Islet of Langerhans (tissue), 1 donor: ENCODE data around the gene AKNA.
"Not testable (repeated sequence)": the region's sequence is repeated elsewhere in the genome, so short reads cannot be mapped to it uniquely, and the experiment has no call there.

Source experiments
- FAIRE-seq: peaks from one replicate; lab custom pipeline; 2011; peaks lifted over from hg19 to GRCh38; lab: Jason Lieb, UNC

The AKNA gene

DNA sequence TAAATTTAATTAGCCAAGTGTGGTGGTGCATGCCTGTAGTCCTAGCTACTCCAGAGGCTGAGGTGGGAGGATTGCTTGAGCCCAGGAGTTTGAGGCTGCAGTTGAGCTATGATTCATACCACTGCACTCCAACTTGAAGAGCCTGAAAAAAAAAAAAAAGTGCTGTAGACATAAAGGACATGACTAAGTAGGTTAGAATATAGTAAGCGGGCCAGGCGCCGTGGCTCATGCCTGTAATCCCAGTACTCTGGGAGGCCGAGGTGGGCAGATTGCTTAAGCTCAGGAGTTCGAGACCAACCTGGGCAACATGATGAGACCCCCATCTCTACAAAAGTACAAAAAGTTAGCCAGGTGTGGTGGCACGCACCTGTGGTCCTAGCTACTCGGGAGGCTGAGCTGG is 67.1 kb downstream of the AKNA start:
- FAIRE-seq: not testable (repeated sequence)

- FAIRE-seq: no peak
Measured at GRCh38 chr9:114319147-114319546, 68.6 kb downstream of the AKNA start.

- no peak for FAIRE-seq
Measured at GRCh38 chr9:114318416-114318815, 69.4 kb downstream of the AKNA start.

DNA sequence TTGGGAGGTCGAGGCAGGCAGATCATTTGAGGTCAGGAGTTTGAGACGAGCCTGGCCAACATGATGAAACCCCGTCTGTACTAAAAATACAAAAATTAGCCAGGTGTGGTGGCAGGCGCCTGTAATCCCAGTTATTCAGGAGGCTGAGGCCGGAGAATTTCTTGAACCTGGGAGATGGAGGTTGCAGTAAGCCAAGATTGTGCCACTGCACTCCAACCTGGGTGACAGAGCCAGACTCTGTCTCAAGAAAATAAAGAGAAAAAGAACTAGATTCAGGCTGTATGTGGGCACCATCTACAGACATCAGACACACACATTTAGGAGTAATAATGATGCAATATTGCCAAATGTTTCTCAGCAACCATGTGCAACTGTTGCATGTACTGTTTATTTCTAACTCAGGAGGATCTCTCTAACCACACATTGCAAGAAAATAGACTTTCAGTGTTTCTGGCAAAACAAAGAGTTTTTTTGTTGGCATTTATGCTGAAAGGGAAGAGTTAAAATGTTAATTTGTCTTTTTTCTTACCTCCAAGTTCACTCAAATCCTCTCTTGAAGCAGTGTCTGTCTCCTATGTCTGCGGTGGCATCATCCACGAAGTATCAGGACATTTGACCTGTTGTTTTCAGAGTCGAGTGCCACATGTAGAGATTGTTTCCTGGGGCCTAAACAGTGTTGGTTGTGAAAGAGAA is 70.0 kb downstream of the AKNA start:
- no peak for FAIRE-seq

GRCh38 chr9:114316605-114317230 is 71.1 kb downstream of the AKNA start:
- FAIRE-seq: no peak

DNA sequence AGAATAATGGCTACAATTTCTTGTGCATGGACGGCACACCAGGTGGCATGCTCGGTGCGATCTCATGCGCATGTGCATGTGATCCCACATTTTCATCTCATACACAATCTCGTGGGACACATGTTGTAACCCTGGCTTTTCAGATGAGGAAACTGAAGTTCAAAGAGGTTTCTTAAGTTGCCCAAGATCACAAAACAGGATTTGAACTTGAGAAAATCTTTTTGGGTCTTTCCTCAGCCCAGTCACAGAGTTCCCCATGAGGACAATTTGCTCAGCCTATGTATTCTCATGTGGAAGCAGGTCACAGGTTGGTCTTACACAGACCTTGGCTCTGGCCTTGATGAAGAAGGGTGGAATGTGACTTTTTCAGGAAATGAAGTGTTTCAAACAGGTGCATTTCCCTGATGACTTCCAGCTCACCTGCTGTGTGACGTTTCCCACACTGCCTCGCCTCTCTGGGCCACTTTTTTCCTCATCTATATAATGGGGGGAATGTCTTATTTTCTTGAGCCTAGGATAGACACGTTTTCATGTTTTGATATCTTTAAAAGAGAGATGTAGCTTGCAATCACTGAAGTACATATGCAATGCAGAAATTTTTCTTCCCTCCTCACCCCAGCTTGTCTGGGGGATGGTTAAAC is 71.9 kb downstream of the AKNA start:
- no peak for FAIRE-seq

DNA sequence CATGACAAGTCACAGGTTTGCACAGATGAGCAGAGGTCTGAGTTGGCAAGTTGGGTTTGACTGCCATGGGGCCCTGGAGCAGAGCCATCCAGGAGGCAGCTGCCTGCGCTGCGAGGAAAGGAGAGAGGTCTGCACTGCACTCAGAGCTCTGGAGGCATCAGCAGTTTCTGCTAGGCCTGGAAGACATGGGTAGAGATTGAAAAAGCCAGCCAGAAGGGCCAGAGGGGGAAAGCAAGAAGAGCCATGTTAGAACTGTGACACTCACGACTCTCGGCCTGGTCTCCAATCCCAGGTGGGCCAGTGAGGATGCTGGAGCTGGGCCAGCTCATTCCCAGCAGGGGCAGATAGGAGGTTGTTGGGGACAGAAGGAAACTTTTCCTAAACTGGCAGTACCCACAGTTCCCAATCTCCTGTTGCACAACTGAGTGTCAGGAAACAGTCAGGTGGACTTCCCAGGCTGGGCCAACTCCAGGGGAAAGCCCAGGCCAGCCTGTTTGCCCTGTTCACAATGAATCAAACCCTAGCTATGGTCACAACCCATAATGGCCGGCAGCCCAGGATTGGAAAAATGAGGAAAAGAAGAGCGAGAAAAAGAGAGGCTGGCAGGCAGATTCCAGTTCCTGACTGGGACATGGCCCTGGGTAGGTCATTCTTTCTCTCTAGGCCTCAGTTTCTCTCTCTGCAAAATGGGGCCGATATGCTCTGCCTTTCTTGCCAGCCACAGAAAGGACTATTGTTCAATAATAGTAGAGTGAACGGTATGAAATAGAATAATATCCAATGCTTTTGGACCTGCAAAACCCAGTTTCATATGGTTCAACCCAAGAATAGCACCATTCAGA is 72.7 kb downstream of the AKNA start:
- no peak for FAIRE-seq

DNA sequence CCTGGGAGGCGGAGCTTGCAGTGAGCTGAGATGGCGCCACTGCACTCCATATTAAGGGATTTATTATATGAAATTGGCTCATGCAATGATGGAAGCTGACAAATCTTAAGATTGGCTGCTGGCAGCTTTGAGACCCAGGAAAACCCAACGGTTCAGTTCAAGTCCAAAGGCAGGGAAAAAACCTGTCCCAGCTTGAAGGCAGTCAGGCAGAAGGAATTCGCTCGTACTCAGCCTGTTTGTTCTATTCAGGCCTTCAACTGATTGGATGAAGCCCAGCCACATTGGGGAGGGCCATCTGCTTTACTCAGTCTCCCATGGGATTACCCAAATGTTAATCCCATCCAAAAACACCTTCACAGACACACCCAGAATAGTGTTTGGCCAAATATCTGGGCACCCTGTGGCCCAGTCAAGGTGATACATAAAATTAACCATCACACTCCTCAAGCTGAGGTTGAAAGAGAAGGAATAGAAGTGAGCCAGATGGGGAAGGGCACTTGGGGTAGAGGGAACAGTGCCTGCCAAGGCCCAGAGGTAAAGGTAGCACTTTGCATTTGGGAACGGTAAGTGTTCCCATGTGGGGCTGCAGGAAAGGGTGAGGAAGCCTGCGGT is 73.4 kb downstream of the AKNA start:
- FAIRE-seq: no peak

DNA sequence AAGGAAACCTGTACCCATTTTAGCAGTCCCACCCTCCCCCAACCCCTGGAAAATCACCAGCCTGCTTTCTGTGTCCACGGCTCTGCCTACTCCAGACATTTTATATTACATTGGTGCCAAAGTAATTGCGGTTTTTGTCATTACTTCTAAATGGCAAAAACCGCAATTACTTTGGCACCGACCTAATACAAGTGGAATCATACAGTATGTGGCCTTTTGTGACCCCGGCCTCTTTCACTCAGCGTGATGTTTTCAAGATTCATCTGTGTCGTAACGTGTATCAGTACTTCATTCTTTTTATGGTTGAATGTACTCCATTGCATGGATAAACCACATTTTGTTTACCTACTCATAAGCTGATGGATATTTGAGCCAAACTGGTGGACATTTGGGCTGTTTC is 74.6 kb downstream of the AKNA start:
- FAIRE-seq: no peak

- FAIRE-seq: no peak
Measured at GRCh38 chr9:114312513-114312875, 75.3 kb downstream of the AKNA start.

DNA sequence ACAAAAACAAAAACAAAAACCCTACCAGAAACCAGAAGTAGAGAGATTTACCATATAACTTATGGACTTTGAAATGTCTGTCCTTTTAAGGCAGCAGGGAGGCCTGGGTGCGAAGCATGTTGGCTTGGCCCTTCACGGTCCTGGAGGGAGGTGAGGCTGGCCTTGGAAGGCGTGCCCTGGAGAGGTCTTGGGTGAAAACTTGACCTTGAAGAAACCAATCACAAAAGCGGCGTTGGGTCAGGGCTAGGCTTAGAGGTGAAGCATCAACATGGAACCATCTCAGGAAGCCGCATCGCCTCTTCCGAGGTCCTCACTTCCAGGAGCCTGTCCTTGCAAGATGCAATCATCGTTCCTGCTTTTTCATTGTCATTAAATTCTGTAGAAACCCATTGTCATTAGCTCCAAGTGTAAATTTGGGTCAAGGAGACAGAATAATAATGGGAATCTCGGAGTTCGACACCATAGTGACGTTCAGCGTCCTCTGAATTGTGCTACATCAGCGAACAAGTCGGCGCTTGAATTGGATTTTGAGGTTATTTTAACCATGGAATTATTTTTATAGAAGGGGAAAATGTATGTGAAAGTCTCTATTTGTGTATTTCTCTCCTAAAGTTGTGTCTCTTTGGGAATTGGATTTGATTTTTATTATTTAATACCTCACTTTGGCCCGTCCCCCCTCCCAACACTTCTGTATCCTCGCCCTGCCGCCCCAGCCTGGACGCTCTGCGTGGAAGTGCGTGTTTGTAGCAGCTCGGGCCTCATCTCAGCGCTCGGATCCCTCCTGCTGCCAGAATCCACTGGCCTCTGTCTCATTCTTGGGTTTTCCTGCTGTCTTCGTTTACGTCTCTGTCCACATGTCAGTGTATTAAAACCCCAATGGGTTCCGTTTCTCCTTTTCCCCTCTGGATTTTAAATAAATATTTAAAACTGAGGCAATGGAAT is 75.9 kb downstream of the AKNA start:
- no peak for FAIRE-seq

DNA sequence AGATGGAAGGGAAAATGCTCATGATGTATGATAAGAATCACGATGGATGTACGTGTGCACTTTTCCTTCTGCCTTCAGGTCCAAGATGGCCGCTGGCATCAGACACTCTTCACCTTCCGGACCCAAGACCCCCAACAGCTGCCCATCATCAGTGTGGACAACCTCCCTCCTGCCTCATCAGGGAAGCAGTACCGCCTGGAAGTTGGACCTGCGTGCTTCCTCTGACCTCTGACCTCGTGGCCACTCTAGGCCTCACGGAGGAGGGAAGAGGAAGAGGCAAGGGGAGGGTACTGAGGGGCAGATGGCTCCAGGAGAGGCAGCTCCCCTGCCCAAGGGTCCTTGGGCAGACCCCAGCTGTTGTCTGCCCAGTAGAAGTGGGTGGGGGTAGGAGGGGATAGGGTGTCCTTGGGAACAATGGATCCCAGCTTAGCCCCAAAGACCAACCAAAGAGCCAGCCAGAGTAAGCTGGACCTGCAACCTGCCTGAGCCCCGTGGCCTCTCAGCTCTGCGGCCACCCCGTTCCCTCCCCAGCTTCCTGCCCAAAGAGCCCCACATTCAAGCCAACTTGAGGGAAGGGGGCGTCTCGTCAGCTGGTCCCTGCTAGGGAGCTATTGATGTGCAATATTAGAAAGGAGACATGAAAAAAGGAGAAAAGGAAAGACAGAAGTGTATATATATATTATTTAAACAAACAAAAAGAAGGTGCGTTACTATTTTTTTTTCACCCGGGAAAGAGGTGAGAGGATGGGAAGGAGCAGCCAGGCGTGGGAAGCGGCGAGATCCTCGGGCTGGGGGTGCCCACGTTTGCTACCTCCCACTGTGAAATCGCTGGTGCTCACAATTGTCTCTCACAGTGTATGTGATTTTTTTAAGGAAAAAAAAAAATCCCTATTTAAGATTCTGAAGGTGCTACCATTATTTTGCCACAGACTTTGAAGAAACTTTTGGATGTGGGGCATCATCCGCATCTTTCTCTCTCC is 77.0 kb downstream of the AKNA start:
- FAIRE-seq: no peak

DNA sequence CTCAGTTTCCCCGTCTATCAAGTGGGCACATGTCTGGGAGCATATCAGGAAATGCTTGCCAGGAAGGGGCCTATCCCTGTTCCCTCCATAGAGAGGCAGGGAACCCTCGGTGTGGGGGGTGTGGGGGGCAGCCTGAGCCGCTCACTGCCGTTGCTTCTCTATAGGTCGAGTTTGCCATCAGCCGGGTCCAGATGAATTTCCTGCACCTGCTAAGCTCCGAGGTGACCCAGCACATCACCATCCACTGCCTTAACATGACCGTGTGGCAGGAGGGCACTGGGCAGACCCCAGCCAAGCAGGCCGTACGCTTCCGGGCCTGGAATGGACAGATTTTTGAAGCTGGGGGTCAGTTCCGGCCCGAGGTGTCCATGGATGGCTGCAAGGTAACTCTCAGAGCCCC is 78.7 kb downstream of the AKNA start:
- FAIRE-seq: no peak

DNA sequence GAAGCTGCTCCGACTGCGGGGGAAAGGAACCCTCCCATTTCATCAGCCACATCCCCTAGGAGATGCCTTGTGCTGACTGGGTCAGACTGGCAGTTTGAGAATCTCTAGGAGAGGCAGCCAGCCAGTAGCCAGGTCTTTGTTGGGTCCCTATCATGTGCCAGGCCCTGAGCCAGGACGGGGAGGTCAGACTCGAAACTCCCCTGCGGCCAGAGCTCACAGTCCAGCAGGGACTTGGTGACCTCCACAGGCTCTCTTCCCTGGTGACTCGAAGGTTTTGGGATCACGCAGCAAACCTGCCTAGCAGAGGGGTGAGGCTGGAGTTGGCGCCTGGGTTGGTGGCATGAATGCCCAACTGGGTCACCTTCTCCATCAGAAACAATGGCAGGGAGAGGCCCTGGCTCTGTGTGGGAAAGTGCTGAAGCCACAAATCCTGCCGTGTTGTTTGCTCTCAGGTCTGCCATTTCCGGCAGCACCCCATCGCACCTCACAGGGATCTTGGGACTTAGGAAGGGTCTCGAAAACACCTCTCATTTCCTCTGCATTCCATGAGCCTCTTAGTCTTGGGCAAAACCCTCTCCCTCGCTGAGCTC is 79.3 kb downstream of the AKNA start:
- no peak for FAIRE-seq

- no peak for FAIRE-seq
Measured at GRCh38 chr9:114307899-114308267, 79.9 kb downstream of the AKNA start.

GRCh38 chr9:114304416-114305188 is 83.2 kb downstream of the AKNA start:
- FAIRE-seq: no peak

DNA sequence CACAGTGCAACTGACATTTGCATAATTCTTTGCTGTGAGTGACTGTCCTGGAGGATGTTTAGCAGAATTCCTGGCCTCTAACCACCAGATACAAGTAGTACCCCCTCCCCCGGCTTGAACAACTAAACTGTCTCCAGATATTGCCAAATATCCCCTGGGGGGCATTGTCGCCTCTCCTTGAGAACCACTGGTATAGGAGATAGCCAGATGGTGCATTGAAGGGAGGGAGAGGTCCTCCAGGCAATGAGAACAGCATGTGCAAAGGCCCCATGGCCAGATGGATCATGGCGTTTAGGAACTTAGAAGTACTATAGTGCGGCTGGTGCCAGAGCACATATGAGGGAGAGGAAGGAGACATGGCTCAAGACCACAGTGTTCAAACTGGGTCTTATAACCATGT is 83.8 kb downstream of the AKNA start:
- FAIRE-seq: no peak

- FAIRE-seq: no peak
Measured at GRCh38 chr9:114303571-114303970, 84.2 kb downstream of the AKNA start.

GRCh38 chr9:114302727-114303126 is 85.1 kb downstream of the AKNA start:
- FAIRE-seq: no peak
